Measurements from ENCODE around the gene CITED2.
A peak's percentile ranks its signal among the peaks of the same experiment; 100 is the strongest.

Gene CITED2

GRCh38 chr6:139381216-139381865 is 6.9 kb upstream of the CITED2 start:
- DNase-seq = no peak

GRCh38 chr6:139380611-139381010 is 6.2 kb upstream of the CITED2 start:
- no peak for DNase-seq

GRCh38 chr6:139380168-139380567 is 5.7 kb upstream of the CITED2 start:
- DNase-seq = no peak

- DNase-seq = no peak
Measured at GRCh38 chr6:139378882-139379341, 4.5 kb upstream of the CITED2 start.

GRCh38 chr6:139378226-139378625 is 3.8 kb upstream of the CITED2 start:
- no peak for DNase-seq

GRCh38 chr6:139376604-139377218 is 2.3 kb upstream of the CITED2 start:
- peak; percentile 21 for DNase-seq

- no peak for DNase-seq
Measured at GRCh38 chr6:139376017-139376330, 1.5 kb upstream of the CITED2 start.

GRCh38 chr6:139375226-139376016 is 973 bp upstream of the CITED2 start:
- peak; percentile 93 for DNase-seq

GRCh38 chr6:139373928-139374356 is 506 bp downstream of the CITED2 start:
- DNase-seq = no peak

- peak; percentile 61 for DNase-seq
Measured at GRCh38 chr6:139373154-139373927, 1.1 kb downstream of the CITED2 start.

GRCh38 chr6:139372326-139373153 is 1.9 kb downstream of the CITED2 start:
- no peak for DNase-seq

GRCh38 chr6:139371421-139372203 is 2.8 kb downstream of the CITED2 start:
- no peak for DNase-seq

- DNase-seq = no peak
Measured at GRCh38 chr6:139370999-139371345, 3.5 kb downstream of the CITED2 start.

- DNase-seq = no peak
Measured at GRCh38 chr6:139370283-139370998, 4.0 kb downstream of the CITED2 start.

- DNase-seq = peak; percentile 65
Measured at GRCh38 chr6:139369568-139370282, 4.7 kb downstream of the CITED2 start.

GRCh38 chr6:139369068-139369467 is 5.4 kb downstream of the CITED2 start:
- no peak for DNase-seq

- DNase-seq = no peak
Measured at GRCh38 chr6:139368661-139369060, 5.8 kb downstream of the CITED2 start.

- DNase-seq = no peak
Measured at GRCh38 chr6:139367810-139368351, 6.6 kb downstream of the CITED2 start.

- DNase-seq = no peak
Measured at GRCh38 chr6:139364982-139365379, 9.5 kb downstream of the CITED2 start.

Measured in NCI-H526 treated with DMSO at 0.1 percent for 48 hours (cell line).